ENCODE results near the gene SLC35F3.

The SLC35F3 gene

DNA sequence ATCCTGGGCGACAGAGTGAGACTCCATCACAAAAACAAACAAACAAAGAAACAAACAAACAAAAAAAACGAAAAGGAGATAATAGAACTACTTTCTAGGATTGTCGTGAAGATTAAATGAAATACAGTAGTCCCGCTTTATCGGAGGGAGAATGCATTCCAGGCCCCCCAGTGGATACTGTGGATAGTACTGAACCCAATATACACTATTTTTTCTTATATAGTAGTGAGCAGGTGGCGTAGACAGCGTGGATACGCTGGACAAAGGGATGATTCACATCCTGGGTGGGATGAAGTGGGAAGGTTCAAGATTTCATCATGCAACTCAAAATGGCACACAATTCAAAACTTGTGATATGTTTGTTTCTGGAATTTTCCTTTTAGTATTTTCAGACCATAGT is 8.0 kb downstream of the SLC35F3 start:
- Histone ChIP-seq H3K27ac (ENCODE audit: low read length) (no peak overlapping the region), H3K4me3 (ENCODE audit: low read length in 2 of 2) (no peak overlapping the region), H3K4me1 (ENCODE audit: control insufficient read depth, insufficient read depth, low read length) (no peaks in the 10 kb centered on the region), H3K9ac (ENCODE audit: low read length in 2 of 2) (no peak overlapping the region), H3K9me3 (ENCODE audit: control insufficient read depth in 2 of 2, low read length in 2 of 2) (peaks cover 0 to 2% of the 10 kb centered on the region in 2 donors), H3K27me3 (ENCODE audit: control insufficient read depth in 1 of 2, insufficient read depth in 2 of 2, low read length in 2 of 2) (no peaks in the 10 kb centered on the region), H3K36me3 (ENCODE audit: control insufficient read depth in 2 of 2, insufficient read depth in 2 of 2, low read length in 2 of 2) (no peaks in the 10 kb centered on the region)

DNA sequence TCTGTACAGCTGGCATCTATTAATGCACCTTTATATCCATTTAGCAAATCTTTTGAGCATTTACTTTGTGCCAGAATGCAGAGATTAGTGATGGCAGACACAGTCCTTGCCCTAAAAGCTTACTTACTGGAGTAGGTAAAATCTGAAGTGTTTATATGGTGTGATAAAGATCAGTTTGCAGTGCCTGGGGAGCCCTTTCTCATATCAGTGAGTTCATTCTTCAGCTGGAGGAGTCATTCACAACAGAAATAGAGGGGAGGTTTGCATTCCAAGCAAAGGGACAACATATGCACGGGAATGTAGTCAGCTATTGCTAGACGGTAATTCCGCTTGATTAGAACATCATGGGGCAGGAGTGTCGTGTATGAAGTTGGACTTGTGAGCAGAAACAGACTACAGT is 8.4 kb downstream of the SLC35F3 start:
- Histone ChIP-seq H3K9me3 (ENCODE audit: control insufficient read depth in 2 of 2, low read length in 2 of 2) (peaks cover 0 to 2% of the 10 kb centered on the region in 2 donors), H3K36me3 (ENCODE audit: control insufficient read depth in 2 of 2, insufficient read depth in 2 of 2, low read length in 2 of 2) (no peaks in the 10 kb centered on the region), H3K27ac (ENCODE audit: low read length) (no peak overlapping the region), H3K27me3 (ENCODE audit: control insufficient read depth in 1 of 2, insufficient read depth in 2 of 2, low read length in 2 of 2) (no peaks in the 10 kb centered on the region), H3K4me1 (ENCODE audit: control insufficient read depth, insufficient read depth, low read length) (no peaks in the 10 kb centered on the region), H3K9ac (ENCODE audit: low read length in 2 of 2) (no peak overlapping the region), H3K4me3 (ENCODE audit: low read length in 2 of 2) (no peak overlapping the region)

GRCh38 chr1:233916706-233917105 is 12.2 kb downstream of the SLC35F3 start:
- no peaks in the 10 kb centered on the region for H3K4me1 ChIP-seq (ENCODE audit: control insufficient read depth, insufficient read depth, low read length)
- H3K4me3 ChIP-seq (ENCODE audit: low read length in 2 of 2), result no peak overlapping the region
- no peaks in the 10 kb centered on the region for H3K36me3 ChIP-seq (ENCODE audit: control insufficient read depth in 2 of 2, insufficient read depth in 2 of 2, low read length in 2 of 2)
- H3K9me3 ChIP-seq (ENCODE audit: control insufficient read depth in 2 of 2, low read length in 2 of 2), result peaks cover 0 to 2% of the 10 kb centered on the region in 2 donors
- H3K27me3 ChIP-seq (ENCODE audit: control insufficient read depth in 1 of 2, insufficient read depth in 2 of 2, low read length in 2 of 2), result no peaks in the 10 kb centered on the region
- no peak overlapping the region for H3K9ac ChIP-seq (ENCODE audit: low read length in 2 of 2)
- H3K27ac ChIP-seq (ENCODE audit: low read length), result no peak overlapping the region

- H3K4me3 ChIP-seq (ENCODE audit: low read length in 2 of 2), result no peak overlapping the region
- no peaks in the 10 kb centered on the region for H3K36me3 ChIP-seq (ENCODE audit: control insufficient read depth in 2 of 2, insufficient read depth in 2 of 2, low read length in 2 of 2)
- no peak overlapping the region for H3K9ac ChIP-seq (ENCODE audit: low read length in 2 of 2)
- H3K4me1 ChIP-seq (ENCODE audit: control insufficient read depth, insufficient read depth, low read length), result no peaks in the 10 kb centered on the region
- no peaks in the 10 kb centered on the region for H3K27me3 ChIP-seq (ENCODE audit: control insufficient read depth in 1 of 2, insufficient read depth in 2 of 2, low read length in 2 of 2)
- H3K9me3 ChIP-seq (ENCODE audit: control insufficient read depth in 2 of 2, low read length in 2 of 2), result peaks cover 0 to 2% of the 10 kb centered on the region in 2 donors
- H3K27ac ChIP-seq (ENCODE audit: low read length), result no peak overlapping the region
These were observed 15.3 kb downstream of the SLC35F3 start for GRCh38 chr1:233919786-233920185.

GRCh38 chr1:233928123-233928522 is 23.6 kb downstream of the SLC35F3 start:
- Histone ChIP-seq H3K27me3 (ENCODE audit: control insufficient read depth in 1 of 2, insufficient read depth in 2 of 2, low read length in 2 of 2) (no peaks in the 10 kb centered on the region), H3K4me1 (ENCODE audit: control insufficient read depth, insufficient read depth, low read length) (no peaks in the 10 kb centered on the region), H3K9me3 (ENCODE audit: control insufficient read depth in 2 of 2, low read length in 2 of 2) (no peaks in the 10 kb centered on the region), H3K4me3 (ENCODE audit: low read length in 2 of 2) (no peak overlapping the region), H3K36me3 (ENCODE audit: control insufficient read depth in 2 of 2, insufficient read depth in 2 of 2, low read length in 2 of 2) (no peaks in the 10 kb centered on the region), H3K9ac (ENCODE audit: low read length in 2 of 2) (no peak overlapping the region), H3K27ac (ENCODE audit: low read length) (no peak overlapping the region)

- Histone ChIP-seq H3K27me3 (ENCODE audit: control insufficient read depth in 1 of 2, insufficient read depth in 2 of 2, low read length in 2 of 2) (no peaks in the 10 kb centered on the region), H3K9me3 (ENCODE audit: control insufficient read depth in 2 of 2, low read length in 2 of 2) (no peaks in the 10 kb centered on the region), H3K36me3 (ENCODE audit: control insufficient read depth in 2 of 2, insufficient read depth in 2 of 2, low read length in 2 of 2) (no peaks in the 10 kb centered on the region), H3K4me1 (ENCODE audit: control insufficient read depth, insufficient read depth, low read length) (no peaks in the 10 kb centered on the region), H3K27ac (ENCODE audit: low read length) (no peak overlapping the region), H3K4me3 (ENCODE audit: low read length in 2 of 2) (no peak overlapping the region), H3K9ac (ENCODE audit: low read length in 2 of 2) (no peak overlapping the region)
These were observed 28.9 kb downstream of the SLC35F3 start for GRCh38 chr1:233933339-233933738.

- H3K36me3 ChIP-seq (ENCODE audit: control insufficient read depth in 2 of 2, insufficient read depth in 2 of 2, low read length in 2 of 2), result no peaks in the 10 kb centered on the region
- H3K27ac ChIP-seq (ENCODE audit: low read length), result no peak overlapping the region
- no peaks in the 10 kb centered on the region for H3K9me3 ChIP-seq (ENCODE audit: control insufficient read depth in 2 of 2, low read length in 2 of 2)
- H3K4me1 ChIP-seq (ENCODE audit: control insufficient read depth, insufficient read depth, low read length), result no peaks in the 10 kb centered on the region
- H3K9ac ChIP-seq (ENCODE audit: low read length in 2 of 2), result no peak overlapping the region
- H3K4me3 ChIP-seq (ENCODE audit: low read length in 2 of 2), result no peak overlapping the region
- H3K27me3 ChIP-seq (ENCODE audit: control insufficient read depth in 1 of 2, insufficient read depth in 2 of 2, low read length in 2 of 2), result no peaks in the 10 kb centered on the region
These were observed 30.9 kb downstream of the SLC35F3 start for GRCh38 chr1:233935297-233935868.

- no peaks in the 10 kb centered on the region for H3K36me3 ChIP-seq (ENCODE audit: control insufficient read depth in 2 of 2, insufficient read depth in 2 of 2, low read length in 2 of 2)
- no peak overlapping the region for H3K9ac ChIP-seq (ENCODE audit: low read length in 2 of 2)
- no peaks in the 10 kb centered on the region for H3K4me1 ChIP-seq (ENCODE audit: control insufficient read depth, insufficient read depth, low read length)
- H3K27me3 ChIP-seq (ENCODE audit: control insufficient read depth in 1 of 2, insufficient read depth in 2 of 2, low read length in 2 of 2), result no peaks in the 10 kb centered on the region
- no peaks in the 10 kb centered on the region for H3K9me3 ChIP-seq (ENCODE audit: control insufficient read depth in 2 of 2, low read length in 2 of 2)
- no peak overlapping the region for H3K4me3 ChIP-seq (ENCODE audit: low read length in 2 of 2)
- H3K27ac ChIP-seq (ENCODE audit: low read length), result no peak overlapping the region
These were observed 31.9 kb downstream of the SLC35F3 start for GRCh38 chr1:233936422-233936821.

DNA sequence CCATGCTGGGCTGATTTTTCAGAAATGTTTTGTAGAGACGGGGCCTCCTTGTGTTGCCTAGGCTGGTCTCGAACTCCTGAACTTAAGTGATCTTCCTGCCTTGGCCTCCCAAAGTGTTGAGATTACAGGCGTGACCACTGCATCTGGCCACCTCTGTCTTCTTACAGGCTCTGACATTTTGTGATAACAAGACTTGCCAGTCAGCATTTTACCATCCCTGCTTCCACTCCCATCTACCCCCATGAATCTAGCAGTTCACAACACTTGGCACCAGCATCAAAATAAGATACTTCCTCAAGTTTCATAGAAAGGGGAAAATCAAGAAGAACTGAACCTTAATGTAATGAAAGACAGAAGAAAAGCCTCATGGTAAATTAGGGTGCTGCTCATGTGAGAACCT is 32.4 kb downstream of the SLC35F3 start:
- Histone ChIP-seq H3K27ac (ENCODE audit: low read length) (no peak overlapping the region), H3K9ac (ENCODE audit: low read length in 2 of 2) (no peak overlapping the region), H3K4me3 (ENCODE audit: low read length in 2 of 2) (no peak overlapping the region), H3K9me3 (ENCODE audit: control insufficient read depth in 2 of 2, low read length in 2 of 2) (no peaks in the 10 kb centered on the region), H3K27me3 (ENCODE audit: control insufficient read depth in 1 of 2, insufficient read depth in 2 of 2, low read length in 2 of 2) (no peaks in the 10 kb centered on the region), H3K4me1 (ENCODE audit: control insufficient read depth, insufficient read depth, low read length) (no peaks in the 10 kb centered on the region), H3K36me3 (ENCODE audit: control insufficient read depth in 2 of 2, insufficient read depth in 2 of 2, low read length in 2 of 2) (no peaks in the 10 kb centered on the region)

- Histone ChIP-seq H3K9ac (ENCODE audit: low read length in 2 of 2) (no peak overlapping the region), H3K27me3 (ENCODE audit: control insufficient read depth in 1 of 2, insufficient read depth in 2 of 2, low read length in 2 of 2) (no peaks in the 10 kb centered on the region), H3K9me3 (ENCODE audit: control insufficient read depth in 2 of 2, low read length in 2 of 2) (no peaks in the 10 kb centered on the region), H3K4me1 (ENCODE audit: control insufficient read depth, insufficient read depth, low read length) (no peaks in the 10 kb centered on the region), H3K4me3 (ENCODE audit: low read length in 2 of 2) (no peak overlapping the region), H3K36me3 (ENCODE audit: control insufficient read depth in 2 of 2, insufficient read depth in 2 of 2, low read length in 2 of 2) (no peaks in the 10 kb centered on the region), H3K27ac (ENCODE audit: low read length) (no peak overlapping the region)
These were observed 34.0 kb downstream of the SLC35F3 start for GRCh38 chr1:233938476-233938875.

- no peak overlapping the region for H3K9ac ChIP-seq (ENCODE audit: low read length in 2 of 2)
- no peak overlapping the region for H3K27ac ChIP-seq (ENCODE audit: low read length)
- H3K4me1 ChIP-seq (ENCODE audit: control insufficient read depth, insufficient read depth, low read length), result no peaks in the 10 kb centered on the region
- H3K4me3 ChIP-seq (ENCODE audit: low read length in 2 of 2), result no peak overlapping the region
- H3K36me3 ChIP-seq (ENCODE audit: control insufficient read depth in 2 of 2, insufficient read depth in 2 of 2, low read length in 2 of 2), result no peaks in the 10 kb centered on the region
- no peaks in the 10 kb centered on the region for H3K27me3 ChIP-seq (ENCODE audit: control insufficient read depth in 1 of 2, insufficient read depth in 2 of 2, low read length in 2 of 2)
- H3K9me3 ChIP-seq (ENCODE audit: control insufficient read depth in 2 of 2, low read length in 2 of 2), result no peaks in the 10 kb centered on the region
These were observed 35.0 kb downstream of the SLC35F3 start for GRCh38 chr1:233939451-233939850.

All from stomach smooth muscle (tissue), 2 donors.